ENCODE measurements around the gene TSPAN10.
"Not testable (repeated sequence)": the region's sequence is repeated elsewhere in the genome, so short reads cannot be mapped to it uniquely, and the experiment has no call there.

Gene TSPAN10

GRCh38 chr17:81636505-81637288 lies at the start of gene TSPAN10, which contains the start of gene NPLOC4:
TSPAN10 (plus strand) TSS chr17:81637196; CDS start chr17:81642413, 5,217 bp downstream.
NPLOC4 (minus strand) TSS chr17:81637112; CDS start chr17:81636930, 182 bp downstream.
- peak; percentile 86 for DNase-seq

GRCh38 chr17:81589612-81590011 lies 47.4 kb upstream of the TSPAN10 start:
- no peak for DNase-seq

GRCh38 chr17:81590121-81590520 lies 46.9 kb upstream of the TSPAN10 start:
- DNase-seq: no peak

- no peak for DNase-seq
Observed at GRCh38 chr17:81591971-81592370, 45.0 kb upstream of the TSPAN10 start.

GRCh38 chr17:81593105-81593871 lies 43.7 kb upstream of the TSPAN10 start:
- DNase-seq: no peak

DNA sequence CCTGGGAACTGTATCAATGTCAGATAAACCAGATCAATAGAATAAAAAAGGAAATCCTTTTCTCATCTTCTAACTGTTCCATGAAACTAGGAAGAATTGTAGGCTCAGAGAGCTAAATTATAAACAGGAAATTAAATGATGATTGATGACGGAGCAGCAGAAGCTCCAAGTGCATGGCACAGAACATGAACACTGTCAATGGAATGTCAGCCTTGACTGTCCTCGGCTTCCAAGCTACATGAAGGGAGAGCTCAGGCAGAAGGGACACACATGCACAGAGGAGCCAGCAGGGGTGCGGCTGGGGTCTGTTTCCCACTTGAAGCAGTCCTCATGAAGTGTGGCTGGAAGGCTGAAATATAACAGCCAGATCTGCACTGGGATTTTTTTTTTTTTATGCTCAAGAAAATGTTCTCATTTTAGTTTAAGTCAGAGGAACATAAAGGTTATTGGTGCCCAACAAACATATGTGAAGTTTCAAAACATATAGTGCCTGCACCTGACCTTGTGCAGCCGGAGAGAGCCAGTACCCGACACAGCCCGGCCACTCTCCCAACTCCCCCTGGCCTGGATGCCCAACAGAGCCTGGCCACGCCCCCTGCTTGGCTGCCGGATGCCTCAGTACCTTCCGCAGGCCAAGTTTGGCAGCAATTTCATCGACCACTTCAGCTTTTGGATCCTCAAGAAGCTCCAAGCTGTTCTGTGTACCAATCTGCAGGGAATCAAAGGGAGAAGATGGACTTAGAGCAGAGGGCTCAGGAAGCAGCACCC lies 37.1 kb upstream of the TSPAN10 start:
- no peak for DNase-seq

GRCh38 chr17:81601525-81602120 lies 35.4 kb upstream of the TSPAN10 start:
- peak; percentile 47 for DNase-seq

DNA sequence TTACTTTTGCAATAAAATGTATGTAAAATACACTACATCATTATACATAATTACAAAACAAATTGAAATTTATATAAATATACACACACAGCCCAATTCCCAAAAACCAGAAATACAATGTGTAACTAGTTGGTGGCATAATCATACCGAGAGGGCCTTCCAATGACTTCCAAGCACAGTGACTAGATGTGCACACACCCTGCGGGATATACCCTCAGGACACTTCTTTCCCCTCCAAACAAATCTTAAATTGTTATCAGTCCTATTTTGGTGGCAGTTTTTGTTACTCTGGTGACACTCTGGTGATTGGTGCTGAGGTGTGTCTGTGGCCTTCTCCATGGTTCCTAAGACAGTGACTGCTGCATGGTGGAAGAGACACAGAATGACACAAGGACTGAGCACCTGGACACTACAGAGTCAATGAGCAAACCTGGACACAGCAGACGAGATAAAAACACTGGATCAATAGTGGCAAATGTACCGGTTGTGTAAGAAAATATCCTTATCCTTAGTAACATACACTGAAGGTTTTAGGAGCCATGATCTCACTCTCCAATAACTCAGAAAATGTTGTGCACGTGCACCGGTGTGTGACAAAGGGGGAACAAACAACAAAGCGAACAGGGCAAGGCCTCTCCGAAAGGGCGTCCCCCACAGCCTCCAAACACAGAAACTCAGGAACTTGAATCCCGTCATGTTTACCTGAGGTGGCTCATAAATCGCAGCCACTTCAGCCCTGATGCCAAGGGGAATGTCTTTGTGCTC lies 33.0 kb upstream of the TSPAN10 start:
- no peak for DNase-seq

GRCh38 chr17:81607431-81607830 lies 29.6 kb upstream of the TSPAN10 start:
- DNase-seq: no peak

GRCh38 chr17:81608082-81608481 lies 28.9 kb upstream of the TSPAN10 start:
- DNase-seq: no peak

GRCh38 chr17:81608605-81609004 lies 28.4 kb upstream of the TSPAN10 start:
- DNase-seq: no peak

GRCh38 chr17:81609541-81610311 lies 27.3 kb upstream of the TSPAN10 start:
- no peak for DNase-seq

DNA sequence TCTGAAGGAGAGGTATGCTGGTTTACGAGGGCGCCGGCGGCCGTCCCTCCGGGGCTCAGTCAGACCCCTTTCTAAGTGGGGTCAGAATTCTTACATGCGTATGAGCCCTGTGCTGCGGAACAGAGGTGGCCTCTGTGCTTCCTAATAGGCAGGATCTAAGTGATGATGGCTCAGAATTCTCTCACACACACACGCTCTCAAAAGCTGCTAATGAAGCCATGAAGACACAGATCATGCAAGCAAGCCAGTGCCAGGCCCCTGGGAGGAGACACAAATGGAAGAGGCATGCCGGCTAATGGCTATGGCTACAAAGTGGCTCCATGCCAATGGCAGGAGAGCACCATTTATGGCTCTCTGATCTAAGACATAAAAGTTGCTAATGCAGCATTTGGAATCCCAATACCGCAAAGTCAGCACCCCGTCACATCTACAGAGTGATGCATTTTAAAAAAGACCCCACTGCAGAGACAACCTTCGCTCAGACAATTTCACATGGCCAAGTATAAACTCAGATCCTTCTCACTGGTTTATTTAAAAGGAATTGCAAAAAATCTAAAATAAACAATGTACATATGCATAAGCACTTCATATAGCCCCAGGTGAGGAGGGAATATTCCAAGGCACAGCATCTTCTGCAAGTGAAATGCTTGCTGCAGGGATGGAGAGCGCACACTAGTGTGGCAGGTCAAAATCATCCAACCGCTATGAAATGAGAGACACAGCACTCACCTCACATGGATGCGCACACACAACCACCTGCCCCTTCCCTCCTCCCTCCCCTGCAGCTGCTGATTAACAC lies 24.6 kb upstream of the TSPAN10 start:
- no peak for DNase-seq

DNA sequence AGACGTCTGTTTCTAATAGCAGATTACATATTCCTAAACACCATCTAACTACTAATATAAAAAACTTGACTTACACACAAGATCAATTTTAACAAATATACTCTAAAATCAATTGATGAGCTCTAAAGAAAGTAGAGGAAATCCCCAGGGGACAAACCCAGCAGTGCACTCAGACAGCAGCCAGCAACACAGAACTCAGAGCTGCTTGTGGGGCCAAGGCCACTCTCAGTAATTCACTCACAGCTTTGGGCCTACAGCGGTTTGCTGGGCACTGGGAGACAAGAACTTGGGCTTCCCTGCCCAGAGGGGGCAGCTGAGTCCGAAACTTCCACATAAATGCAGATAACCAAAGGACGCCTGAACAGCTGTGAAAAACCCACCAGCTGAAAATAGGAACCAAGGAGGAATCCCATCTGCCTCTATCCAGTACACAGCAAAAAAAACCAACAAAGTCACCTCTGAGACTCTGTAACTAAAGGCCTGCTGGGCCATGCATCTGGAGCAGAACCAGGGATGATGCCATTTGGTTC lies 21.5 kb upstream of the TSPAN10 start:
- DNase-seq: no peak

- no peak for DNase-seq
Observed at GRCh38 chr17:81616877-81617276, 20.1 kb upstream of the TSPAN10 start.

DNA sequence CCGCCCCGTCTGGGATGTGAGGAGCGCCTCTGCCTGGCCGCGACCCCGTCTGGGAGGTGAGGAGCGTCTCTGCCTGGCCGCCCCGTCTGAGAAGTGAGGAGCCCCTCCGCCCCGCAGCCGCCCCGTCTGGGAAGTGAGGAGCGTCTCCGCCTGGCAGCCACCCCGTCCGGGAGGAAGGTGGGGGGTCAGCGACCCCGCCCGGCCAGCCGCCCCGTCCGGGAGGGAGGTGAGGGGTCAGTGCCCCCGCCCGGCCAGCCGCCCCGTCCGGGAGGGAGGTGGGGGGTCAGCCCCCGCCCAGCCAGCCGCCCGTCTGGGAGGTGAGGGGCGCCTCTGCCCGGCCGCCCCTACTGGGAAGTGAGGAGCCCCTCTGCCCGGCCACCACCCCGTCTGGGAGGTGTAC lies 18.7 kb upstream of the TSPAN10 start:
- not testable (repeated sequence) for DNase-seq

DNA sequence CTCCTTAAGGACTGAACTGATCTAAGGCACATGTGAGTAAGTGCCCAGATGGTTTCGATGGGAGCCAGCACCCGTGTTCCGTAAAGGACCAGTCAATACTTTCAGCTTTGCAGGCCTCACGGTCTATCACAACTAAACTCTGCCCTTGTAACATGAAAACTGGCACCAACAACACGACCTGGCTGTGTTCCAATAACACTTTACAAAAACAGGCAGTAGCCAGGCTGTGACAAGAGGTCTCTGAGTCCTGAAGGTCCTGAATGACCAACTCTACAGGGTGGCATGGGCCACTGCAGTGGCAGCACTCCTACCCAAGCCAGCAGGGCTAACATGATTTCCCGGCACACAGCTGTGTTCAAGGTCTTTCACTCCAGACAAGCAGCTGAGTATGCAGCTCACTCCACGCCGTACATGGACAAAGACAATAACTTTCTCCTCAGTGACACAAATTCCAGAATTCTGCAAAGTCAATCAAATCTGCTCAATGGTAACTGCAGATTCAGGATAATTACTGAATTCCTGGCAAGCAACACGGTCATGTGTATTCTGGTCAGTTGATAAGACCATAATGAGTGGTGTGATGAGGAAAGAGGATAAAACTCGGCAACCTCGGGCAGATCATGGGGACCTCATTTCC lies 15.4 kb upstream of the TSPAN10 start:
- DNase-seq: no peak

GRCh38 chr17:81630274-81630673 lies 6.7 kb upstream of the TSPAN10 start:
- DNase-seq: no peak

DNA sequence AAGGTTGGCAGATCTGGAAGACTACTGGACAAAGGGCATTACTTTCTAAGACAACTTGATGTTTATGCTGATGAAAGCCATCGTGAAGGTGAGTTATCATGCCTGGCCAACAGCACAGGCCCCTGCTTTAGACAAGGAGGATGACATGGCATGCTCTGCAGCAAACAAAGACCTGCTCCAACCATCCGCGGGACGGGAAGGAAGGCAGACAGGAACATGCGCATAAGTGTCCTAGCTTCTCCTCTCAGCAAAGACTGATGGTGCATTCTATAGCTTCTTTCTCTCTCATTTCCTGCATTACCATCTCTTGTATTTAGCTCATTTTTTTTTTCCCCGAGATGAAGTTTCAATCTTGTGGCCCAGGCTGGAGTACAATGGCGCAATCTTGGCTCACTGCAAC lies 5.5 kb upstream of the TSPAN10 start:
- DNase-seq: no peak

GRCh38 chr17:81635431-81635830 lies 1.6 kb upstream of the TSPAN10 start:
- no peak for DNase-seq
